Natural killer cell (primary cell): ENCODE data around the gene TPH1. TPM values are rescaled to one million over a fixed set of nuclear protein-coding genes. Genes with fewer than 3 reads are reported as not detected.

ENCODE experiments used
- ATAC-seq, 3 donors: fragments of 150-1000 bp in 2 of 3; fragments of 200-7000 bp in 1 of 3; cut with Tn5 transposase; 1 replicate in 1 of 3; 2 replicates in 2 of 3; pipeline ENCODE4 v1.10.0; 2021; ENCODE audit warnings: mild to moderate bottlenecking in 2 of 3, moderate library complexity in 2 of 3
- DNase-seq, 2 donors: peaks; one replicate each; pipeline versions ENCODE4 v3.0.0 to v3.0.0-alpha.2; 2013 to 2021; ENCODE audit warnings: mixed read lengths in 1 of 2
- H3K27ac ChIP-seq: one replicate; pipeline ENCODE4 v1.5.1; 2013; ENCODE audit warnings: mild to moderate bottlenecking, low read length
- H3K27me3 ChIP-seq: one replicate; pipeline ENCODE4 v1.6.1; 2013; ENCODE audit warnings: low read length; ENCODE audit not compliant: control insufficient read depth, insufficient read depth
- H3K36me3 ChIP-seq: one replicate; pipeline ENCODE4 v1.6.1; 2013; ENCODE audit warnings: low read length; ENCODE audit not compliant: control insufficient read depth, insufficient read depth
- H3K4me1 ChIP-seq: one replicate; pipeline ENCODE4 v1.6.1; 2013; ENCODE audit warnings: low read length; ENCODE audit not compliant: control insufficient read depth, insufficient read depth
- H3K4me3 ChIP-seq: one replicate; pipeline ENCODE4 v1.5.1; 2013; ENCODE audit warnings: low read length
- H3K9me3 ChIP-seq: one replicate; pipeline ENCODE4 v1.6.1; 2013; ENCODE audit warnings: low read length; ENCODE audit not compliant: control insufficient read depth, insufficient read depth
- H3K27ac Mint-ChIP-seq, 2 donors: one replicate each; pipeline ENCODE4 v1.8.0; 2022; ENCODE audit warnings: mild to moderate bottlenecking in 2 of 2, mixed read lengths in 2 of 2, moderate library complexity in 1 of 2
- H3K27me3 Mint-ChIP-seq, 2 donors: one replicate each; pipeline ENCODE4 v1.8.0; 2022; ENCODE audit warnings: low read depth in 2 of 2, mixed read lengths in 2 of 2
- H3K36me3 Mint-ChIP-seq: one replicate; pipeline ENCODE4 v1.8.0; 2022; ENCODE audit warnings: mixed read lengths
- H3K4me1 Mint-ChIP-seq, 2 donors: one replicate each; pipeline ENCODE4 v1.8.0; 2022; ENCODE audit warnings: mixed read lengths in 2 of 2
- H3K4me3 Mint-ChIP-seq: one replicate; pipeline ENCODE4 v1.8.0; 2022; ENCODE audit warnings: mild to moderate bottlenecking, moderate library complexity, mixed read lengths
- H3K9me3 Mint-ChIP-seq, 2 donors: one replicate each; pipeline ENCODE4 v1.8.0; 2022; ENCODE audit warnings: mixed read lengths in 2 of 2
- WGBS: methylation state at CpG from one replicate; pipeline ENCODE4 v1.1.7; 2013; ENCODE audit warnings: missing lambda C conversion rate; ENCODE audit not compliant: insufficient coverage; 5-methylcytosine and 5-hydroxymethylcytosine counted together
- intact Hi-C: fragments of 100-400 bp; cut with micrococcal nuclease; formaldehyde crosslinking; loops from one replicate; pipeline ENCODE4 v1.14.2; 2022
- total RNA-seq, 4 donors: library from RNA; stranded (reverse); fragments of 120-200 nt in 1 of 4; gene quantifications; one replicate each; pipeline versions ENCODE4 v1.2.3 to v1.2.4, GENCODE V29; 2013 to 2022
- TF ChIP-seq, protein P1 (sequence below): fragments of 200-600 bp; IDR thresholded peaks from one replicate; pipeline ENCODE4 v1.8.0; 2022; ENCODE audit warnings: antibody characterized with exemption

Gene TPH1
- 1 to 10 TPM; 1.1 to 1.4 (median 1.3) TPM for total RNA-seq
- total RNA-seq (2013) = 1.6 TPM

DNA sequence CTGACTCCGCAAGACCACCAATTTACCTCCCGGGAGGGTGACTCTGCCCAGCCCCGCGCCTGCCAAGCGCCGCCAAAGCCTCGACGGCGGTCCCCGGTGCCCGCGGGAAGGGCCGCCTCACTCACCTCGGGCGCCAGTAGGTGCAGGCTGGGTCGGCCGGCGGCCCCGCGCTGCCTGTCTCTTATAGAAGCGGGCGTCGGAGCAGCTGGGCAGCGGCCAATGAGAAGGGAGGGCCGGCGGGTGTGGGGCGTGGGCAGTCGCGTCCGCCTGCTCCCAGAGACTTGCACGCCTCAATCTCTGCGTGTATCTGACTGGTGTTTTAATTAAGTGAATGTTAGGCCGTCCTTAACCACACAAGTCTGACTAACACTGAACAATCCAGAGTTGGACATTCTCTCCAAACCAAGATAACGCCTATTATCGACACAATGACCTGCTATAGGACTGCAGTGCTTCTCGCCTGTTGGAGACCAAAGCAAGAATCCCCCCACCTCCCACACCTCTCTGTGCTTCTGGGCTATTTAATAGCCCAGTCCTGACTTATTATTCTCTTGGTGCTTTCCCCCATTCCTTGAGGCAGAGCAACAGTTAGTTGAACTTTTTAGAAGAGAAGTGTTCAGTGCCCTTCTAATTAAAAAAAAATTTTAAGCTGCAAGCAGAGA lies at the start of gene TPH1:
TPH1 (minus strand) TSS at position 154 of the 662 bp plus-strand sequence. CDS start 5,507 bp downstream, outside the sequence.
- Mint-ChIP-seq H3K4me1 (no peaks in the 10 kb centered on the region), H3K36me3 (peaks cover 14% of the 10 kb centered on the region), H3K27ac (no peak within 1 kb of the TSS), H3K9me3 (no peaks in the 10 kb centered on the region), H3K4me3 (no peak within 1 kb of the TSS), H3K27me3 (peaks cover 30 to 42% of the 10 kb centered on the region in 2 donors)
- TF ChIP-seq, protein P1, sequence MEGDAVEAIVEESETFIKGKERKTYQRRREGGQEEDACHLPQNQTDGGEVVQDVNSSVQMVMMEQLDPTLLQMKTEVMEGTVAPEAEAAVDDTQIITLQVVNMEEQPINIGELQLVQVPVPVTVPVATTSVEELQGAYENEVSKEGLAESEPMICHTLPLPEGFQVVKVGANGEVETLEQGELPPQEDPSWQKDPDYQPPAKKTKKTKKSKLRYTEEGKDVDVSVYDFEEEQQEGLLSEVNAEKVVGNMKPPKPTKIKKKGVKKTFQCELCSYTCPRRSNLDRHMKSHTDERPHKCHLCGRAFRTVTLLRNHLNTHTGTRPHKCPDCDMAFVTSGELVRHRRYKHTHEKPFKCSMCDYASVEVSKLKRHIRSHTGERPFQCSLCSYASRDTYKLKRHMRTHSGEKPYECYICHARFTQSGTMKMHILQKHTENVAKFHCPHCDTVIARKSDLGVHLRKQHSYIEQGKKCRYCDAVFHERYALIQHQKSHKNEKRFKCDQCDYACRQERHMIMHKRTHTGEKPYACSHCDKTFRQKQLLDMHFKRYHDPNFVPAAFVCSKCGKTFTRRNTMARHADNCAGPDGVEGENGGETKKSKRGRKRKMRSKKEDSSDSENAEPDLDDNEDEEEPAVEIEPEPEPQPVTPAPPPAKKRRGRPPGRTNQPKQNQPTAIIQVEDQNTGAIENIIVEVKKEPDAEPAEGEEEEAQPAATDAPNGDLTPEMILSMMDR = no peak
- Histone ChIP-seq H3K27ac (no peak within 1 kb of the TSS), H3K4me3 (no peak within 1 kb of the TSS), H3K36me3 (no peaks in the 10 kb centered on the region), H3K9me3 (no peaks in the 10 kb centered on the region), H3K27me3 (peaks cover 13% of the 10 kb centered on the region), H3K4me1 (no peaks in the 10 kb centered on the region)
- DNase-seq (no peak), ATAC-seq (peak in 1 of 3 donors; percentile 33)
- intact Hi-C loops = no loop called here
- 28% methylated on average over 36 of the region's 36 CpGs for WGBS

DNA sequence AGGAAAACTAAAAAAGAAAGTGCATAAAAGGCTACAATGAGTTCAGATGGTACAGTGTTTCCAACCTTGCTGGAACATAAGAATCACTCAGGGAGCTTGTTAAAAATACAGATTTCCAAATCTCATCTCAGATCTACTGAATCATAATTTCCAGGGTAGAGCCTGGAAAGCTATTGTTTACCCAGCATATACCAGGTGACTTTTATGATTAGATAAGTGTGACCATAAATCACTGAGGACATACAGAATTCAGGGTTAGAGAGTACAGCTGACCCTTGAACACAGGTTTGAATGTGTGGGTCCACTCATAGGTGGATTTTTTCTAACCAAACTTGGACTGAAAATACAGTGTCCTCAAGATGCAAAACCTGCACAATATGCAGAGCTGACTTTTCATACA lies 47.9 kb upstream of the TPH1 start:
- Mint-ChIP-seq H3K27ac (no peak overlapping the region), H3K9me3 (no peaks in the 10 kb centered on the region), H3K27me3 (no peaks in the 10 kb centered on the region), H3K36me3 (peaks cover 12% of the 10 kb centered on the region), H3K4me1 (no peaks in the 10 kb centered on the region), H3K4me3 (no peak overlapping the region)
- no peak overlapping the region for H3K27ac ChIP-seq
- DNase-seq = no peak
- H3K9me3 ChIP-seq = no peaks in the 10 kb centered on the region
- no peaks in the 10 kb centered on the region for H3K4me1 ChIP-seq
- no peaks in the 10 kb centered on the region for H3K27me3 ChIP-seq
- no peak overlapping the region for H3K4me3 ChIP-seq
- TF ChIP-seq, protein P1 = no peak
- ATAC-seq = no peak
- peaks cover 48% of the 10 kb centered on the region for H3K36me3 ChIP-seq
- intact Hi-C loops = no loop called here

DNA sequence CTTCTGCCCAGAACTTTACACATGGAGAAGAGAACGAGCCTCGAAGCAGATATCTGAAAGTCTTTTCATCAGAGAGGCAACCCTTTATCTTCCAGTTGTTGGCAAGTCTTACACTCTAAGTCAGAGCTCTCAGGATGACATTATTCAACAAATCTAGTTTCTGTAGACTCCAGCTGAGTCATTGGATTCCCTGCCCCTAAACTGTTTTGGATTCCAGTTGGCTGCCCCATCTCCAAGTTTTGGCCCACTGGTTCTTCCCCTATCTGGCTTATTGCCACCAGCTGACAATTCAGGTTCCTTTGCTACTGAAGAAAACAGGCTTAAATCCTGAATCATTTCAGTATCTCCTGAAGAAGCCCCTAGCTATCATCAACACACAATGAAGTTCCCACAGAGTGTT lies 45.7 kb upstream of the TPH1 start:
- Mint-ChIP-seq H3K27ac (no peak overlapping the region), H3K4me1 (no peaks in the 10 kb centered on the region), H3K4me3 (no peak overlapping the region), H3K36me3 (peaks cover 31% of the 10 kb centered on the region), H3K27me3 (no peaks in the 10 kb centered on the region), H3K9me3 (no peaks in the 10 kb centered on the region)
- Histone ChIP-seq H3K9me3 (no peaks in the 10 kb centered on the region), H3K27ac (no peak overlapping the region), H3K27me3 (no peaks in the 10 kb centered on the region), H3K4me1 (no peaks in the 10 kb centered on the region), H3K4me3 (no peak overlapping the region), H3K36me3 (peaks cover 66% of the 10 kb centered on the region)
- DNase-seq (no peak), ATAC-seq (no peak)
- WGBS = 98% methylated on average over 2 of the region's 2 CpGs
- TF ChIP-seq, protein P1 = no peak
- intact Hi-C loops = no loop called here

DNA sequence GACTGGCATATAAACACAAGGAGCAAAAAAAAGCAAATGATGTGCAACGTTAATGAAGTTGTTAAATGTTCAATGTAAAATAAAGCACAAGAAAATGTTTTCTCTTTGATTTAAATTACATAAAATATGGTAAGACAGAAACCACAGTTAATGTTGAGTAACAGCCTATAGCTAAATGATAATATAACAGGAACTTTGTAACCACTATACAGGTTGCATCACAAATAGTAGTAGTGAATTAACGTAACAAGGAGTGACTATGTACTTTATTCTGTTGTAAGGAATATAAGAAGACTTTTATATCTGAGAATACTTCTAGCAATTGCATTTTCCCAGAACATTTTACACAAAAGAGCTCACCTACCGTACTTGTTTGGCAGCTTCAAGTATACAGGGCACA lies 42.9 kb upstream of the TPH1 start:
- Mint-ChIP-seq H3K9me3 (no peaks in the 10 kb centered on the region), H3K36me3 (peaks cover 32% of the 10 kb centered on the region), H3K27ac (no peak overlapping the region), H3K27me3 (no peaks in the 10 kb centered on the region), H3K4me1 (no peaks in the 10 kb centered on the region), H3K4me3 (no peak overlapping the region)
- no peaks in the 10 kb centered on the region for H3K9me3 ChIP-seq
- no peaks in the 10 kb centered on the region for H3K4me1 ChIP-seq
- intact Hi-C loops = no loop called here
- DNase-seq = no peak
- no peaks in the 10 kb centered on the region for H3K27me3 ChIP-seq
- TF ChIP-seq, protein P1 = no peak
- no peak for ATAC-seq
- peaks cover 59% of the 10 kb centered on the region for H3K36me3 ChIP-seq
- H3K4me3 ChIP-seq = no peak overlapping the region
- H3K27ac ChIP-seq = no peak overlapping the region
- WGBS = 96% methylated on average over 1 of the region's 3 CpGs
